ENCODE measurements around the gene MSI1.
A peak's percentile ranks its signal among the peaks of the same experiment; 100 is the strongest.
"Not testable (repeated sequence)": the region's sequence is repeated elsewhere in the genome, so short reads cannot be mapped to it uniquely, and the experiment has no call there.

MSI1 gene

DNA sequence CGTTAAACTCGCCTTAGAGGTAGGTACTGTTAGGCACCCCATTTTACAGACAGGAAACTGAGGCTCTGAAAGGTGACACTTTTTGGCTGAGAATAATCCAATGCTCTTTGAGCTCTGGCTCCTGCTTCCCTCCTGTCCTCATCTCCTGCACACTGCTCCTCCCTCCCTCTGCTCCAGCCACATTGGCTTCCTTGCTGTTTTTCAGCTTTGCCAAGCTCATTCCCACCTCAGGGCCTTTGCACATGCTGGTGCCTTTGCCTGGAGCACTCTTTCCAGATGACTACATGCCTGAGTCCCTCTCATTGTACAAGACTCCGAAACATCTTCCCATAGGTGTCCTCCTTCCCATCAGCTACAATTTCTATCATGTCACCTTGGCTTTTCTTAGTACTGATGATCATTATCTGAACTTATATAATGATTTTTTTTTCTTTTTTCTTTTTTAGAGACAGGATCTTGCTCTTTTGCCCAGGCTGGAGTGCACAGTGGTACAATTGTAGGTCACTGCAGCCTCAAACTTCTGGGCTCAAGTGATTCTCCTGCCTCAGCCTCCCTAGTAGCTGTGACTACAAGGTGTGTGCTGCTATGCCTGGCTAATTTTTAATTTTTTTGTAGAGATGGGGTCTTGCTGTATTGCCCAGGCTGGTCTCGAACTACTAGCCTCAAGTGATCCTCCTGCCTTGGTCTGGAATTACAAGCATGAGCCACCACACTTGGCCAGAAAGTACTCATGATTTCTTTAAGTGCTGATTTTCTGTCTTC is 15.2 kb downstream of the MSI1 start:
- no peak for DNase-seq

DNA sequence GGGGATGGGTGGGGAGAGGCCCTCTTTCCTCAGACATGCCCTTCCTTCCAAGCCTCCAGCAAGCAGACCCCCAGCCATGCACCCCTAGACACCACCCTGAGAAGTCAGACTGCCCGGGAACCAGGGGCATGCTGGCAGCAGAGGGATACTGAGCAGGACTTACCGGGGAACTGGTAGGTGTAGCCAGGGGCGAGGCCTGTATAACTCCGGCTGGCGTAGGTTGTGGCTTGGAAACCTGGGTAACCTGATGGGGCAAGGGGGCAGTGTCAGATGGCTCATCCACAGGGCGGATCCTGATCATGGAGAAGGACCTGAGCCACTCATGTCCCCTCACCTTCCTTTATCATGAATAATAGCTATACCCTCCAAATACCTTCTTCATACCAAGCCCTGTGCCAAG is 15.8 kb downstream of the MSI1 start:
- no peak for DNase-seq

- no peak for DNase-seq
Observed at GRCh38 chr12:120352117-120352516, 16.8 kb downstream of the MSI1 start.

GRCh38 chr12:120350576-120351350 is 18.2 kb downstream of the MSI1 start:
- DNase-seq, result no peak

- no peak for DNase-seq
Observed at GRCh38 chr12:120347766-120348165, 21.2 kb downstream of the MSI1 start.

DNA sequence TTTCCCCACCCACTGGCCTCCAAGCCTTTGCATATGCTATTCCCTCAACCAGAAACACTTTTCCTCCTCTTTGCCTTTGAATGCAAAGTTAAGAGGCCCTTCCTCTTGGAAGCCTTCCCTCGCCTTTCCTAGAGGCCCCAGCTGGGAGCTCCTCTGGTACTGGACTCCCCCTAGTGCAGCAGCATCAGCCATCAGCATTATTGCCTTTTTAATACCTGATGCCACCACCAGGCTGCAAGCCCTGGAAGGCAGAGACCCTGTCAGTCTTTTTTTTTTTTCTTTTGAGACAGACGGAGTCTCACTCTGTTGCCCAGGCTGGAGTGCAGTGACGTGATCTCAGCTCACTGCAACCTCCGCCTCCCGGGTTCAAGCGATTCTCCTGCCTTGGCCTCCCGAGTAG is 22.3 kb downstream of the MSI1 start:
- DNase-seq, result no peak

DNA sequence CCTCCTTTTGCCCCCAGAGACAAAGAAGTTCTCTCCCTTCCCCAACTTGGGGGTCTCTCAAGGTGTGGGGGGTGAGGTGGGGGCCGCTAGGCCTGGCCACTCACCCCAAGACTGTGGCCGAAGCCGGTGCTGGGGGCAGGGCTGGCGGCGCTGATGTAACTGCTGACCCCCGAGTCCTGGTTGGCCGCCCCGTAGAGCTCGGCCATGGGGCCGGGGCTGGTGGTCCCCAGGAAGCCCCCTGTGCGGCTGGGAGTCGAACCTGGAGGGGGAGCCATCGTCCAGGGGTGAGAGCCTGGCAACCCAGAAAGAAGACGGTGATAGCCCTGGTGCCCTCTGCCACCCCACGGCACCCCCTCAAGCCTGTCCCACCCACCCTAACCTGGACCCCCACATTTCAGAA is 22.9 kb downstream of the MSI1 start:
- no peak for DNase-seq

DNA sequence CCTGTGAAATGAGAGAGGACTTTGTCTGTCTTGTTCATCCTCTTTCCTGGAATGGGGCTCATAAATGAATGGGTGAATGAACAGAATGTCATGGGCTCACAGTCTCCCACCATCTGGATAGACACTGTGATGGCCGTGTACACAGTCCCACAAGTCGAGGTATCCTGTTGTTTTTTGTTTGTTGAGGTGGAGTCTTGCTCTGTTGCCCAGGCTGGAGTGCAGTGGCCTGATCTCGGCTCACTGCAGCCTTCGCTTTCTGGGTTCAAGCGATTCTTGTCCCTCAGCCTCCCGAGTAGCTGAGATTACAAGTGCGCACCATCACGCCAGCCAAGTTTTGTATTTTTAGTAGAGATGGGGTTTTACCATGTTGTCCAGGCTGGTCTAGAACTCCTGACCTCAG is 25.3 kb downstream of the MSI1 start:
- DNase-seq, result no peak

DNA sequence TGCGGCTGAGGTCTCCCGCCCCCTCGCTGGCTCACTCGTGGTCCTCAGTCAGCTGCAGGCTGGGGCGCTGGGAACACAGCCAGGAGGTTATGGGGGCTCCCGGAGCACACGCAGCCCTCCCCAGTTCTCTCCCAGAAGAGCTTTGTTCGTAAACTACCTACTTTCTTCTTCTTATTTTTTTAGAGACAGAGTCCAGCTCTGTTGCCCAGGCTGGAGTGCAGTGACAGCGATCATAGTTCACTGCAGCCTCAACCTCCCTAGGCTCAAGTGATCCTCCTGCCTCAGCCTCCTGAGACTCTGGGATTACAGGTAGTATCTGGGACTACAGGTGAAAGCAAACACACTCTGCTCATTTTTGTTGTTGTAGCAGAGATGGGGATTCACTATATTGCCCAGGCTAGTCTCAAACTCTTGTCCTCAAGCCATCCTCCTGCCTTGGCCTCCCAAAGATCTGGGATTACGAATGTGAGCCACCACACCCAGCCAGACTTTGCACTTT is 25.9 kb downstream of the MSI1 start:
- no peak for DNase-seq

- DNase-seq, result no peak
Observed at GRCh38 chr12:120342175-120343038, 26.6 kb downstream of the MSI1 start.

- no peak for DNase-seq
Observed at GRCh38 chr12:120339256-120339655, 29.7 kb downstream of the MSI1 start.

GRCh38 chr12:120337730-120338129 is 31.2 kb downstream of the MSI1 start:
- DNase-seq, result no peak

GRCh38 chr12:120336392-120336791 is 32.6 kb downstream of the MSI1 start:
- DNase-seq, result not testable (repeated sequence)

GRCh38 chr12:120335447-120335846 is 33.5 kb downstream of the MSI1 start:
- peak in 1 of 2 experiments; percentile 27 for DNase-seq

DNA sequence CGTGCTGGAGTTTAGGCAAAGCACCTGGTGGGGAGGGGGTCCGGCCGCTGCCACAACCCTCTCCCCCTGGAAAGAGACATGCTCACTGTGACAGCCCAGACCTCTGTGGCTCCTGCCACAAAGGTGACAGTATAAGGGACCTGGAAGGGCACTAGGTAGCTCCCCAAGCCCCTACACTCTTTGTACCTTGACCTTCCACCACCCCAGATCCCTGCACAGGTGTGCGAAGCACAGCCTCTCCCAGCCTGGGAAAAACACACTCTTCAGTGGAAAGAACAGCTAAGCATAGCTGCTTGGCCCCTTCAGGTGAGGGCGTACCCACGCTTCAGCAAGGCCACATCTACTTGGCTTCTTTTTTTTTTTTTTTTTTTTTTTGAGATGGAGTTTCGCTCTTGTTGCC is 36.4 kb downstream of the MSI1 start:
- no peak for DNase-seq

DNA sequence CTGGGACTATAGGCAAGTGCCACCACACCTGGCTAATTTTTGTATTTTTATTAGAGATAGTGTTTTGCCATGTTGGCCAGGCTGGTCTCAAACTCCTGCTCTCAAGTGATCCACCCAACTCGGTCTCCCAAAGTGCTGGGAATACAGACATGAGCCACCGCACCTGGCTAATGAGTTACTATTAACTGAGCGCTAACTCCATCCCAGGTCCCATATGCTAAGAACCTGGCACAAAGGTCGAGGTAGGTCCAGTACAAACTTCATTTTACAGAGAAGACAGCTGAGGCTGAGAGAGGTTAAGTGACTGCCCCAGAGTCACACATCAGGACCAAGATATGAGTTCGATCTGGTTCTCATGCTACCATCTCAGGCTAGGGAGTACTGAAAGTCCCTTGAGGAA is 36.9 kb downstream of the MSI1 start:
- DNase-seq, result no peak

- no peak for DNase-seq
Observed at GRCh38 chr12:120331390-120331789, 37.6 kb downstream of the MSI1 start.

DNA sequence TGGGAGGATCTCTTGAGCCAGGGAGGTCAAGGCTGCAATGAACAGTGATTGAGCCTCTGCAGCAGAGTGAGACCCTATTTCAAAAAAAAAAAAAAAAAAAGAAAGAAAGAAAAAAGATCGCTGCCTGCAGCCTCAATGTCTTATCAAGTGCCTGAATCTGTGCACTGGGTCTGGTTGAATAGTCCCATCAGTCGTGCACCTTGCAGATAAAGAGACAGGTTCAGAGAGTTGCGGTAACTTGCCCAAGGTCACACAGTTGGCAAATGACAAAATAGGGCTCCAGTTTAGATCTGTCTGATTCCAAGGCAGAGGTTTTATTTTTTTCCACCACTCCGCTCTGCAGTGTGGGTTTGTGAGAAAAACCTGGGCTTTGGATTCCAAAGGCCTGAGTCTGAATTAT is 40.7 kb downstream of the MSI1 start:
- DNase-seq, result no peak

- DNase-seq, result no peak
Observed at GRCh38 chr12:120327593-120327992, 41.4 kb downstream of the MSI1 start, which contains the start of gene PLA2G1B. Gene PLA2G1B (minus strand): TSS chr12:120327779. CDS start chr12:120327753, 26 bp downstream.

- no peak for DNase-seq
Observed at GRCh38 chr12:120324841-120325417, 44.0 kb downstream of the MSI1 start.

DNA sequence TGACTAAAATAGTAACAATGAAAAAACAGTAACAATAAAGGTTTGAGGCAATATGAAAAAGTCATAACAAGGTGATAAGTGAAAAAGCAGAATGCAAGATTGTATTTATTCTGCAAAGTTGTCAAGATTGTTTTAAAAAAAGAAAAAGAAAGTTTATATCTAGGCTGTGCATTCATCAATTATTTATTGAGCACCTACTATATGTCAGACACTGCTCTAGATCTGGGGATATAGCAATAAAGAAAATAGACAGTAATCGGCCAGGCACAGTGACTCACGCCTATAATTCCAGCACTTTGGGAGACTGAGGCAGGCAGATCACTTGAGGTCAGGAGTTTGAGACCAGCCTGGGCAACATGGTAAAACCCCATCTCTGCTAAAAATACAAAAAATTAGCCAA is 45.2 kb downstream of the MSI1 start:
- no peak for DNase-seq

DNA sequence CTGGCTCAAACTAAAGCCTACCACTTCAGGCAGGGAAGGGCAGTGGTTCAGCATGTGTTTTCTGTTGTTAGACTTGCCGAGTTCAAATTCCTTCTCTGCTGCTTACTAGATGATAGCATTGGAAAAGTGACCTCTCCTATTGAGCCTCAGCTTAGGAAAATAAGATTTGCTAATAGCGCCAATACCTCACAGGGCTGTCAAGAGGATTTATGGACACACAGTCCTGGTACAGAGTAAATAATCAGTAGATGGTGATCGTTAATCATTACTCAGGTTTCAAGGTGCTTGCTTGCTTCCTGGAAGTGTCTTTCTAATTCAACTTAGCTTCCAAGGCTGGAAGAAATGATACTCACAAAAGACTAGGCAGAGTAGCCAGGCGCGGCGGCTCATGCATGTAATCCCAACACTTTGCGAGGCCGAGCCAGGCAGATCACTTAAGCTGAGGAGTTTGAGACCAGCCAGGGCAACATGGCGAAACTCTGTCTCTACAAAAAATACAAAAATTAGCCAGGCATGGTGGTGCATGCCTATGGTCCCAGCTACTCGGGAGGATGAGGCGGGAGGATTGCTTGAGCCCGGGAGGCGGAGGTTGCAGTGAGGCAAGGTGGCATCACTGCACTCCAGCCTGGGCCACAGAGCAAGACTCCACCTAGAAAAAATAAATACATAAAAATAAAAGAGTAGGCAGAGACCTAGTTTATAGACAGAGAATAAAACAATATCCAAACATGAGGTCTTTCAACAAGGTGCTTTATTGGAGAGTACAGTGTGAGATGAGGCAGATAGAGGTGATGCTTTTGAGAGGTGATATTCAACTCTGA is 47.4 kb downstream of the MSI1 start:
- DNase-seq, result no peak
